Large intestine (tissue), 12 donors: ENCODE data around the gene SPRR1A. TPM values are rescaled to one million over a fixed set of nuclear protein-coding genes. Genes with fewer than 3 reads are reported as not detected.

Experiments used
- DNase-seq, 2 donors: peaks; one replicate each; pipeline versions ENCODE4 v3.0.0 to v3.0.0-alpha.2; 2013
- H3K27ac ChIP-seq: one replicate; pipeline ENCODE4 v1.5.1; 2013; ENCODE audit warnings: low read length
- H3K27me3 ChIP-seq: 2 replicates; pipeline ENCODE4 v1.6.1; 2013; ENCODE audit warnings: low read length; ENCODE audit not compliant: control insufficient read depth, insufficient read depth
- H3K36me3 ChIP-seq: 2 replicates; pipeline ENCODE4 v1.6.1; 2013; ENCODE audit warnings: low read length; ENCODE audit not compliant: control insufficient read depth, insufficient read depth
- H3K4me1 ChIP-seq: one replicate; pipeline ENCODE4 v1.6.1; 2013; ENCODE audit warnings: low read length; ENCODE audit not compliant: control insufficient read depth, insufficient read depth
- H3K4me3 ChIP-seq: one replicate; pipeline ENCODE4 v1.5.1; 2013; ENCODE audit warnings: low read length
- H3K9me3 ChIP-seq: one replicate; pipeline ENCODE4 v1.6.1; 2013; ENCODE audit warnings: mild to moderate bottlenecking, low read depth, low read length, moderate library complexity; ENCODE audit not compliant: control insufficient read depth
- WGBS: methylation state at CpG from one replicate; pipeline ENCODE4 v1.1.5; 2013; ENCODE audit warnings: low lambda C conversion rate; ENCODE audit not compliant: insufficient coverage; 5-methylcytosine and 5-hydroxymethylcytosine counted together
- long read RNA-seq, 11 donors: transcript quantifications; one replicate each; lab custom pipeline, GENCODE V29; 2026
- polyA plus RNA-seq: library from polyadenylated mRNA; unstranded; fragments of 120-200 nt; gene quantifications from one replicate; pipeline ENCODE4 v1.2.1, GENCODE V29; 2013

SPRR1A gene, protein sequence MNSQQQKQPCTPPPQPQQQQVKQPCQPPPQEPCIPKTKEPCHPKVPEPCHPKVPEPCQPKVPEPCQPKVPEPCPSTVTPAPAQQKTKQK
- polyA plus RNA-seq: not detected
- long read RNA-seq, donor 1: 0 reads
- long read RNA-seq, donor 2: 0 reads
- long read RNA-seq, donor 3: 0 reads
- long read RNA-seq, donor 4: 0 reads
- long read RNA-seq, donor 5: 0 reads
- long read RNA-seq, donor 6: 0 reads
- long read RNA-seq, donor 7: 0 reads
- long read RNA-seq, donor 8: 0 reads
- long read RNA-seq, donor 9: 0 reads
- long read RNA-seq, donor 10: 0 reads
- long read RNA-seq, donor 11: 0 reads

- no peaks in the 10 kb centered on the region for H3K36me3 ChIP-seq
- no peak for DNase-seq
- H3K27me3 ChIP-seq: no peaks in the 10 kb centered on the region
- no peak within 1 kb of the TSS for H3K27ac ChIP-seq
- peaks cover 15% of the 10 kb centered on the region for H3K4me1 ChIP-seq
- no peaks in the 10 kb centered on the region for H3K9me3 ChIP-seq
- no peak within 1 kb of the TSS for H3K4me3 ChIP-seq
- WGBS: 80% methylated on average over 1 of the region's 3 CpGs
Measured at GRCh38 chr1:152983743-152984142, at the start of gene SPRR1A. Gene SPRR1A, plus strand, starts transcription at chr1:152984081. Its CDS starts 1,150 bp downstream, at chr1:152985231.

- no peak overlapping the region for H3K4me3 ChIP-seq
- no peaks in the 10 kb centered on the region for H3K27me3 ChIP-seq
- DNase-seq: no peak
- no peaks in the 10 kb centered on the region for H3K36me3 ChIP-seq
- H3K27ac ChIP-seq: no peak overlapping the region
- H3K9me3 ChIP-seq: no peaks in the 10 kb centered on the region
- no CpG with 5 or more reads among the region's 1 CpG for WGBS
- H3K4me1 ChIP-seq: no peaks in the 10 kb centered on the region
Measured at GRCh38 chr1:152940614-152941013, 43.3 kb upstream of the SPRR1A start.

DNA sequence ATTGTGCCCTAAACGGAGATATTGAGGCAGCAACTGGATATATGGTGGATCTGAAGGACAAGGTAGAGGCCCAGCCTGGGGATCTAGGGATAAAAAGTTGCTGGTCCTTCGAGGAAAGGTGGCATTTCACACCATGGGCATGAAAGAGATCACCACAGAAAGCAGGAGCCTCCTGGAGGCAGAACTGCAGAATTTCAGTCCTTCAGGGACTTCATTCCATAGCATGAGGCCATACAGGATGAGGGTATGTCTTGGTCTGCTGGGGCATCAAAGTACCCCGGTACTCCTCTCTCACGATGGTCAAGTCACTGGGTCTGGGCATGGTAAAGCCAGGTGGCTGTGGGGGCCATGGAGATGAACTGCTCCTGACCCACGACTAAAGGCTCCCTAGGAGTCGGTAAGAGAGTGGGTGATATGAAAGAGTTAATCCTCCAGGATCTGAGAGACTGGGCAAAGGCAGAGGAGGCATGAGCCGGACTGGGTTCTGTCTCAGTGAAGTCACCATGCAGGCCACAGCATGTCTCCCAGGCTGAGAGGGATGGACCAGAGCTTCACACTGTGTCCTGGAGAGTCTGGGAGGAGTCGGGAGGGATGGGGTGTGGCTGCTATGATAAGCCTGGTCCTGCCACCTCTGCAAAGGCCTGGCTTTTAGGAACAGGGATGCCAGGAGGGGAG is 42.7 kb upstream of the SPRR1A start:
- H3K27me3 ChIP-seq: no peaks in the 10 kb centered on the region
- H3K4me1 ChIP-seq: no peaks in the 10 kb centered on the region
- H3K4me3 ChIP-seq: no peak overlapping the region
- WGBS: no CpG with 5 or more reads among the region's 8 CpGs
- no peak for DNase-seq
- no peaks in the 10 kb centered on the region for H3K36me3 ChIP-seq
- H3K9me3 ChIP-seq: no peaks in the 10 kb centered on the region
- no peak overlapping the region for H3K27ac ChIP-seq

GRCh38 chr1:152942161-152942560 is 41.7 kb upstream of the SPRR1A start:
- no peaks in the 10 kb centered on the region for H3K4me1 ChIP-seq
- H3K27me3 ChIP-seq: no peaks in the 10 kb centered on the region
- no peaks in the 10 kb centered on the region for H3K9me3 ChIP-seq
- no peak for DNase-seq
- no peak overlapping the region for H3K4me3 ChIP-seq
- H3K27ac ChIP-seq: no peak overlapping the region
- WGBS: no CpG with 5 or more reads among the region's 2 CpGs
- no peaks in the 10 kb centered on the region for H3K36me3 ChIP-seq

GRCh38 chr1:152946248-152946647 is 37.6 kb upstream of the SPRR1A start:
- H3K27me3 ChIP-seq: peaks cover 3% of the 10 kb centered on the region
- DNase-seq: no peak
- no peaks in the 10 kb centered on the region for H3K9me3 ChIP-seq
- H3K4me3 ChIP-seq: no peak overlapping the region
- no peaks in the 10 kb centered on the region for H3K4me1 ChIP-seq
- no peaks in the 10 kb centered on the region for H3K36me3 ChIP-seq
- WGBS: 75% methylated on average over 2 of the region's 3 CpGs
- no peak overlapping the region for H3K27ac ChIP-seq

- H3K27ac ChIP-seq: no peak within 1 kb of the TSS
- H3K4me1 ChIP-seq: no peaks in the 10 kb centered on the region
- WGBS: no CpG with 5 or more reads among the region's 4 CpGs
- no peak within 1 kb of the TSS for H3K4me3 ChIP-seq
- no peaks in the 10 kb centered on the region for H3K36me3 ChIP-seq
- H3K27me3 ChIP-seq: peaks cover 3% of the 10 kb centered on the region
- DNase-seq: no peak
- no peaks in the 10 kb centered on the region for H3K9me3 ChIP-seq
Measured at GRCh38 chr1:152946651-152947256, 37.1 kb upstream of the SPRR1A start, which contains the start of gene SPRR5. Gene SPRR5, plus strand, starts transcription at chr1:152947206. Its CDS starts 1,349 bp downstream, at chr1:152948555.

GRCh38 chr1:152951711-152952110 is 32.2 kb upstream of the SPRR1A start:
- H3K4me3 ChIP-seq: no peak overlapping the region
- H3K27ac ChIP-seq: no peak overlapping the region
- no peak for DNase-seq
- H3K27me3 ChIP-seq: peaks cover 3% of the 10 kb centered on the region
- no peaks in the 10 kb centered on the region for H3K4me1 ChIP-seq
- H3K9me3 ChIP-seq: no peaks in the 10 kb centered on the region
- no peaks in the 10 kb centered on the region for H3K36me3 ChIP-seq
- no CpG with 5 or more reads among the region's 5 CpGs for WGBS

DNA sequence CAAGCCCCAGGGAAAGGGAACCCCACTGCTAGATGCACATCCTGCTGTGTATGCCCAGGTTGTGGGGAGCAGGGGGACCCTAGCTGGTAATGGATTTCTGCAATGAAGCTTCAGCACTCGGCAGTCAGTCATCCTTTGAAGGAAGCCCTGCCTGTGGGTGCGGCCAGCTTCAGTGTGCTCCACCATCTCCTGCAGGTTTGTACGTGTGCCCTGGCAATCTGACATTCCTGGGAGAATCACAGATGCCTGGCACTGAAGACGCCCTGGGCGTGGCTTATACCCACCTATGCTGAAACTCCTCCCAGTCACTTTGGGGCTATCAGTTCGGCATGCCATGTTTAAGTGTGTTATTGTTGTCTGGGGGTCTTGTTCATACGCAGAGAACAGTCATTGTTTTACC is 30.1 kb upstream of the SPRR1A start:
- WGBS: no CpG with 5 or more reads among the region's 7 CpGs

GRCh38 chr1:152954436-152954835 is 29.4 kb upstream of the SPRR1A start:
- WGBS: no CpG with 5 or more reads among the region's 6 CpGs
- Histone ChIP-seq H3K9me3 (no peaks in the 10 kb centered on the region), H3K27ac (no peak overlapping the region), H3K36me3 (no peaks in the 10 kb centered on the region), H3K4me1 (no peaks in the 10 kb centered on the region), H3K4me3 (no peak overlapping the region), H3K27me3 (peaks cover 3% of the 10 kb centered on the region)
- no peak for DNase-seq

More for the DNA sequence above, 30.1 kb upstream of the SPRR1A start:
- DNase-seq: no peak
- Histone ChIP-seq H3K36me3 (no peaks in the 10 kb centered on the region), H3K4me3 (no peak overlapping the region), H3K27me3 (peaks cover 3% of the 10 kb centered on the region), H3K9me3 (no peaks in the 10 kb centered on the region), H3K4me1 (no peaks in the 10 kb centered on the region), H3K27ac (no peak overlapping the region)

DNA sequence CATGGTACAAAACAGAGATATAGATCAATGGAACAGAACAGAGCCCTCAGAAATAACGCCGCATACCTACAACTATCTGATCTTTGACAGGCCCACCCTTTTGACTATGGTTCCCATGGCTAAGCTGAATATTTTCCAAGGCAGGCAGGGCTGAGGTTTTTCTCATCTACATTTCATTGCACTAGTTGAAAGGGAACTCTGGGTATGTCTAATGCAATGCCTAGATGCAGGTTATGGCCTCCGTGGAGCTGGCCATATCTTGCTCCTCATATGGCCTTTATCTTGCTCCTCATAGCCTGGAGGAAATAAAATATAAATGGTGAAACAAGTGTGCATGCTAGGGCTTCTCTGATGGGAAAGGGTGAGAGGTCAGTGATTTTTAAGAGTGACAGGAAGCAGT is 26.3 kb upstream of the SPRR1A start:
- no peak for DNase-seq
- H3K9me3 ChIP-seq: no peaks in the 10 kb centered on the region
- H3K36me3 ChIP-seq: no peaks in the 10 kb centered on the region
- no peaks in the 10 kb centered on the region for H3K27me3 ChIP-seq
- no peaks in the 10 kb centered on the region for H3K4me1 ChIP-seq
- H3K4me3 ChIP-seq: no peak overlapping the region
- no CpG with 5 or more reads among the region's 3 CpGs for WGBS
- no peak overlapping the region for H3K27ac ChIP-seq
